ENCODE measurements around the gene AATK. TPM values are rescaled to one million over a fixed set of nuclear protein-coding genes. Genes with fewer than 3 reads are reported as not detected.

The AATK gene
- total and polyA plus RNA-seq, 2 donors (not counting 3 experiments of a cell fraction or from before 2014, with no cell fraction given) = 0.69 to 1.00 TPM

DNA sequence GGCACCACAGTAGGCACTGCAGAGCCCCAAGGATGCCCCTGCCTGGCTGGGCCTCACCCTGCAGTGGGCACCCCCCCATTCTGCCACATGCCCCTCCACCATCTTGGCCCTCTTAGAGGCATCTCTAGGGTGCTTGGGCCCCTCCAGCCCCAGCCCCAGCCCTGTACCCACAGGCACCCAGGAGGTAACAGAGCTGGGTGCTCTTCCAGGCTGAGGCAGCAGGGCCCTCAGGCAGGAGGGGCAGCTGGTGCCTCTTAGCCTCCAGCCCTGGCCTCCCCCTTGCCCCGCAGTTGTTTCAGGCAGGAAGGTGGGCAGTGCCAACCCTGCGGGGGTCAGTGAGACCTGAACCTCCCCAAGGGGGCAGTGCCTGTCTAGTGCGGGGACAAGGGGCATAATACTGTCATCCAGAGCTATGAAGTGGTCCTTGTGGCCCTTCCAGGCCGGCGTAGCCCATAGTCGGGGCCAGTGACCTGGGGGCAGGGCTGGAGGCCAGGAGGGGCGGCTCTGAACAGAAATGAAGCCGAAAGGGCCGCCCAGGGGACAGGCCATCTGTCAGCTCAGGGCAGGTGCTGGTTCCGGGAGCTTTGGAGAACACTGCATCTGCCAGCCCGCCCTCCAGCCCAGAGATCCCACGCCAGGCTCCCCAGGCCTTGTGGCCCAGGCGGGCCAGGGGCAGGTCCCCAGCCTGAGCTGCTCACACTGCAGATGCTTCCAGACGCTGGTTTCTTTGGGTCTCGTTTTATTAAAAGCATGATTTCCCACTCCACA, 4.9 kb upstream of the AATK start:
- dilution Hi-C loops (cut with MboI; ENCODE audit: extremely low pct_ligation_motif_present, low sequenced_read_pairs) (no loop called here), intact Hi-C loops (cut with micrococcal nuclease) (no loop called here)
- Histone ChIP-seq H3K4me3 (replicated peaks in 1 of 3; ENCODE audit: insufficient read depth in 1 of 3, low read depth in 1 of 3, low read length in 3 of 3) (no peak overlapping the region), H3K27me3 (ENCODE audit: control insufficient read depth in 2 of 2, insufficient read depth in 2 of 2, low read length in 2 of 2) (peaks cover 0 to 5% of the 10 kb centered on the region in 2 experiments), H3K4me1 (ENCODE audit: control insufficient read depth, extremely low read depth, insufficient read depth, low read length) (no peaks in the 10 kb centered on the region), H3K79me2 (ENCODE audit: control insufficient read depth, insufficient read depth, low read length) (no peaks in the 10 kb centered on the region), H3K9me3 (replicated peaks; ENCODE audit: control insufficient read depth, insufficient read depth, low read length) (no peaks in the 10 kb centered on the region), H2AFZ (ENCODE audit: low read depth, low read length) (no peak overlapping the region), H3K27ac (ENCODE audit: insufficient read depth, low read depth, low read length) (no peak overlapping the region), H3K9me1 (replicated peaks; ENCODE audit: control insufficient read depth, extremely low read depth, insufficient read depth, low read length) (no peaks in the 10 kb centered on the region), H4K20me1 (replicated peaks; ENCODE audit: control insufficient read depth, extremely low read depth, insufficient read depth, low read length) (no peaks in the 10 kb centered on the region), H3K4me2 (ENCODE audit: insufficient read depth, low read length) (no peak overlapping the region), H3K36me3 (ENCODE audit: control insufficient read depth in 2 of 2, extremely low read depth in 1 of 2, insufficient read depth in 2 of 2, low read length in 2 of 2) (no peaks in the 10 kb centered on the region), H3K9ac (replicated peaks; ENCODE audit: extremely low read depth, insufficient read depth, low read length) (no peak overlapping the region)
- TF ChIP-seq FOS (IDR thresholded peaks at IDR 0.05; ENCODE audit: borderline replicate concordance, insufficient read depth, low read length) (no peak), EZH2 (IDR thresholded peaks at IDR 0.05; ENCODE audit: borderline replicate concordance, low read depth, low read length, severe bottlenecking) (no peak), POLR2A (IDR thresholded peaks at IDR 0.05; ENCODE audit: low read depth, low read length) (no peak), MYC (IDR thresholded peaks at IDR 0.05; ENCODE audit: low read depth, low read length) (no peak), JUN (IDR thresholded peaks at IDR 0.05; ENCODE audit: borderline replicate concordance, insufficient read depth, insufficient read length, low read depth) (no peak), GATA2 (IDR thresholded peaks at IDR 0.05; ENCODE audit: insufficient read depth, insufficient read length, low read depth, low read length) (no peak), POLR2AphosphoS5 (IDR thresholded peaks at IDR 0.05; ENCODE audit: insufficient read depth, low read depth, low read length) (no peak), MAX (IDR thresholded peaks at IDR 0.05; ENCODE audit: insufficient read depth, insufficient read length) (no peak)
- TF ChIP-seq, protein P1, sequence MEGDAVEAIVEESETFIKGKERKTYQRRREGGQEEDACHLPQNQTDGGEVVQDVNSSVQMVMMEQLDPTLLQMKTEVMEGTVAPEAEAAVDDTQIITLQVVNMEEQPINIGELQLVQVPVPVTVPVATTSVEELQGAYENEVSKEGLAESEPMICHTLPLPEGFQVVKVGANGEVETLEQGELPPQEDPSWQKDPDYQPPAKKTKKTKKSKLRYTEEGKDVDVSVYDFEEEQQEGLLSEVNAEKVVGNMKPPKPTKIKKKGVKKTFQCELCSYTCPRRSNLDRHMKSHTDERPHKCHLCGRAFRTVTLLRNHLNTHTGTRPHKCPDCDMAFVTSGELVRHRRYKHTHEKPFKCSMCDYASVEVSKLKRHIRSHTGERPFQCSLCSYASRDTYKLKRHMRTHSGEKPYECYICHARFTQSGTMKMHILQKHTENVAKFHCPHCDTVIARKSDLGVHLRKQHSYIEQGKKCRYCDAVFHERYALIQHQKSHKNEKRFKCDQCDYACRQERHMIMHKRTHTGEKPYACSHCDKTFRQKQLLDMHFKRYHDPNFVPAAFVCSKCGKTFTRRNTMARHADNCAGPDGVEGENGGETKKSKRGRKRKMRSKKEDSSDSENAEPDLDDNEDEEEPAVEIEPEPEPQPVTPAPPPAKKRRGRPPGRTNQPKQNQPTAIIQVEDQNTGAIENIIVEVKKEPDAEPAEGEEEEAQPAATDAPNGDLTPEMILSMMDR (IDR thresholded peaks at IDR 0.05; ENCODE audit: extremely low read depth in 1 of 2, insufficient read depth in 1 of 2, low read depth in 1 of 2, low read length in 2 of 2) = no peak
- ChIA-PET CTCF (interaction anchor here (1.0 to 1.5 kb wide), 2 partner anchors 19 to 28 kb away, joined by 3 read pairs; no protein-coding TSS in a partner anchor), POLR2A (no interaction called here)
- no peak for DNase-seq (ENCODE audit: low read depth, low spot score)
- BruUV-seq (replicated peaks) = no TSS peak
- no peak for FAIRE-seq

Measured in endothelial cell of umbilical vein (primary cell).